HCT116 (cell line): ENCODE results near the gene C3orf52.

Source experiments
- ELF1 ChIP-seq: IDR thresholded peaks from 2 replicates; pipeline ENCODE4 v1.6.1; 2012; ENCODE audit warnings: low read depth, borderline replicate concordance
- POLR2A ChIP-seq: IDR thresholded peaks from 2 replicates; pipeline ENCODE4 v1.7.0; 2011; ENCODE audit warnings: borderline replicate concordance; ENCODE audit not compliant: insufficient read depth, insufficient read length; ENCODE audit errors: extremely low read depth
- POLR2AphosphoS5 ChIP-seq: IDR thresholded peaks from 2 replicates; pipeline ENCODE4 v1.6.1; 2011; ENCODE audit warnings: mild to moderate bottlenecking, low read depth, low read length, moderate library complexity
- SIN3A ChIP-seq: IDR thresholded peaks from 2 replicates; pipeline ENCODE4 v1.6.1; 2012; ENCODE audit warnings: low read depth
- TCF7L2 ChIP-seq: IDR thresholded peaks from 2 replicates; pipeline ENCODE4 v1.7.0; 2011; ENCODE audit warnings: borderline replicate concordance, inconsistent platforms; ENCODE audit not compliant: insufficient read depth, insufficient read length; ENCODE audit errors: extremely low read depth
- YY1 ChIP-seq: IDR thresholded peaks from 2 replicates; pipeline ENCODE4 v1.6.1; 2011; ENCODE audit warnings: low read length, low read depth, moderate library complexity, mild to moderate bottlenecking; ENCODE audit not compliant: insufficient replicate concordance; ENCODE audit errors: extremely low read depth
- TF ChIP-seq, protein P1 (sequence below), 3 experiments: fragments of 200-600 bp in 1 of 3; sonication (generic) in 1 of 3; IDR thresholded peaks in 2 of 3; conservative IDR thresholded peaks in 1 of 3; 2 replicates each; pipeline ENCODE4 v1.5.1; 2012 to 2017; ENCODE audit warnings: low read depth in 2 of 3, low read length in 2 of 3, antibody characterized with exemption in 1 of 3, borderline replicate concordance in 1 of 3, control low read depth in 1 of 3, mild to moderate bottlenecking in 1 of 3, mixed read lengths in 1 of 3, mixed run types in 1 of 3, moderate library complexity in 1 of 3; ENCODE audit not compliant: insufficient read depth in 1 of 3

GRCh38 chr3:112122870-112123269, 36.7 kb downstream of the C3orf52 start:
- TF ChIP-seq SIN3A (no peak), TCF7L2 (no peak), YY1 (no peak), POLR2AphosphoS5 (no peak), POLR2A (no peak), ELF1 (no peak)
- TF ChIP-seq, protein P1, sequence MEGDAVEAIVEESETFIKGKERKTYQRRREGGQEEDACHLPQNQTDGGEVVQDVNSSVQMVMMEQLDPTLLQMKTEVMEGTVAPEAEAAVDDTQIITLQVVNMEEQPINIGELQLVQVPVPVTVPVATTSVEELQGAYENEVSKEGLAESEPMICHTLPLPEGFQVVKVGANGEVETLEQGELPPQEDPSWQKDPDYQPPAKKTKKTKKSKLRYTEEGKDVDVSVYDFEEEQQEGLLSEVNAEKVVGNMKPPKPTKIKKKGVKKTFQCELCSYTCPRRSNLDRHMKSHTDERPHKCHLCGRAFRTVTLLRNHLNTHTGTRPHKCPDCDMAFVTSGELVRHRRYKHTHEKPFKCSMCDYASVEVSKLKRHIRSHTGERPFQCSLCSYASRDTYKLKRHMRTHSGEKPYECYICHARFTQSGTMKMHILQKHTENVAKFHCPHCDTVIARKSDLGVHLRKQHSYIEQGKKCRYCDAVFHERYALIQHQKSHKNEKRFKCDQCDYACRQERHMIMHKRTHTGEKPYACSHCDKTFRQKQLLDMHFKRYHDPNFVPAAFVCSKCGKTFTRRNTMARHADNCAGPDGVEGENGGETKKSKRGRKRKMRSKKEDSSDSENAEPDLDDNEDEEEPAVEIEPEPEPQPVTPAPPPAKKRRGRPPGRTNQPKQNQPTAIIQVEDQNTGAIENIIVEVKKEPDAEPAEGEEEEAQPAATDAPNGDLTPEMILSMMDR (IDR thresholded peaks at IDR 0.05 in 2 of 3, conservative IDR thresholded peaks at IDR 0.05 in 1 of 3; ENCODE audit: borderline replicate concordance in 1 of 3, insufficient read depth in 1 of 3, low read depth in 2 of 3, low read length in 2 of 3), result no peak
